ENCODE measurements around the gene QRICH2. TPM values are rescaled to one million over a fixed set of nuclear protein-coding genes. Genes with fewer than 3 reads are reported as not detected.

QRICH2 gene
- total RNA-seq, 1 experiment from 2014 or later, result 1.5 TPM

GRCh38 chr17:76272541-76273444, 35.3 kb downstream of the QRICH2 start:
- intact Hi-C loops (cut with micrococcal nuclease; ENCODE audit: unreplicated experiment), result no loop called here

GRCh38 chr17:76271669-76272540, 36.2 kb downstream of the QRICH2 start:
- no peaks in the 10 kb centered on the region for H3K27me3 ChIP-seq (replicated peaks; ENCODE audit: control insufficient read depth, insufficient read depth, low read length)
- no peak for TF ChIP-seq CTCF (IDR thresholded peaks at IDR 0.05; ENCODE audit: insufficient read depth in 1 of 2, low read depth in 1 of 2, low read length in 1 of 2, severe bottlenecking in 1 of 2, unreplicated experiment in 1 of 2)
- H3K36me3 ChIP-seq (ENCODE audit: control insufficient read depth, insufficient read depth, low read length), result peaks cover 3% of the 10 kb centered on the region
- H3K4me3 Mint-ChIP-seq (ENCODE audit: unreplicated experiment), result no peak overlapping the region
- H3K4me1 ChIP-seq, result peaks cover 20% of the 10 kb centered on the region
- peaks cover 68% of the 10 kb centered on the region for H3K36me3 Mint-ChIP-seq (ENCODE audit: insufficient read depth, unreplicated experiment)
- ChIA-PET CTCF (no interaction called here), POLR2A (no interaction called here)
- no peaks in the 10 kb centered on the region for H3K4me1 Mint-ChIP-seq (ENCODE audit: low read depth, unreplicated experiment)
- H3K9me3 Mint-ChIP-seq (ENCODE audit: unreplicated experiment), result no peaks in the 10 kb centered on the region
- no peaks in the 10 kb centered on the region for H3K9me3 ChIP-seq
- no peak overlapping the region for H3K27ac Mint-ChIP-seq (ENCODE audit: unreplicated experiment)
- intact Hi-C loops (cut with micrococcal nuclease; ENCODE audit: unreplicated experiment), result no loop called here
- no TSS peak for BruUV-seq (replicated peaks)
- H3K4me3 ChIP-seq (ENCODE audit: low read depth, low read length), result no peak overlapping the region
- H3K27me3 Mint-ChIP-seq (ENCODE audit: insufficient read depth, unreplicated experiment), result no peaks in the 10 kb centered on the region
- no peak for DNase-seq

More at GRCh38 chr17:76272541-76273444, 35.3 kb downstream of the QRICH2 start:
- Mint-ChIP-seq H3K4me1 (ENCODE audit: low read depth, unreplicated experiment) (no peaks in the 10 kb centered on the region), H3K27me3 (ENCODE audit: insufficient read depth, unreplicated experiment) (no peaks in the 10 kb centered on the region), H3K36me3 (ENCODE audit: insufficient read depth, unreplicated experiment) (peaks cover 61% of the 10 kb centered on the region), H3K27ac (ENCODE audit: unreplicated experiment) (no peak overlapping the region), H3K4me3 (ENCODE audit: unreplicated experiment) (no peak overlapping the region), H3K9me3 (ENCODE audit: unreplicated experiment) (no peaks in the 10 kb centered on the region)
- TF ChIP-seq CTCF (IDR thresholded peaks at IDR 0.05; ENCODE audit: insufficient read depth in 1 of 2, low read depth in 1 of 2, low read length in 1 of 2, severe bottlenecking in 1 of 2, unreplicated experiment in 1 of 2), result no peak
- BruUV-seq (replicated peaks), result no TSS peak
- no peak for DNase-seq
- CTCF ChIA-PET, result no interaction called here
- Histone ChIP-seq H3K4me3 (ENCODE audit: low read depth, low read length) (no peak overlapping the region), H3K27me3 (replicated peaks; ENCODE audit: control insufficient read depth, insufficient read depth, low read length) (no peaks in the 10 kb centered on the region), H3K9me3 (no peaks in the 10 kb centered on the region), H3K4me1 (peaks cover 19% of the 10 kb centered on the region), H3K36me3 (ENCODE audit: control insufficient read depth, insufficient read depth, low read length) (peaks cover 3% of the 10 kb centered on the region)
- POLR2A ChIA-PET, result no interaction called here

Data from Caco-2 (cell line).